SU-DHL-6 (cell line): Measurements from ENCODE around the gene METTL13.

ENCODE experiments used
- EZH2phosphoT487 ChIP-seq: fragments of 200-600 bp; sonication (generic), shearing (Covaris generic); conservative IDR thresholded peaks from 2 replicates; pipeline ENCODE4 v1.6.1; 2018; ENCODE audit warnings: mild to moderate bottlenecking, antibody characterized with exemption, low read length, moderate library complexity, mixed read lengths
- TF ChIP-seq, protein P1 (sequence below): fragments of 200-600 bp; sonication (generic); IDR thresholded peaks from one replicate; pipeline ENCODE4 v1.5.1; 2017; ENCODE audit warnings: antibody characterized with exemption, mild to moderate bottlenecking, low read length, moderate library complexity; ENCODE audit not compliant: insufficient read depth, poor library complexity, severe bottlenecking

DNA sequence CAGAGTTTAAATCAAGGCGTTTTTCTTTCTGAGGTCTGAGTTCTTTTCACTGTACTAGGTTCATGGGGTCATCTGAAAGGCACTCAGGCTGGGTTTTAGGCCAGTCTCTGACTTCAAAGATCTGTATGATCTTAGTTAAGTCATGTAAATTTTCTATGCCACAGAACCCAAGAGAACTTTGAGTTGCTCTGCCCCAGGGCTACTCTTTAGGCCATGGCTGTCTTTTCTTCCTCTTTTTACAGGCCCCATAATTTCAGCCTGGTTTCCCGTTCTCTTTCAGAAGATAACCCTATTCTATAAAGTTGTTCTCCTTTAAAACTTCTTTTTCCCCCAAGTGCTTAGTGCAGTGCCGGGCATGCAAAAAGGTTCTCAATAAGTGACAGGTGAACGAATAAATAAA is 26.1 kb downstream of the METTL13 start:
- no peak for TF ChIP-seq EZH2phosphoT487
- TF ChIP-seq, protein P1, sequence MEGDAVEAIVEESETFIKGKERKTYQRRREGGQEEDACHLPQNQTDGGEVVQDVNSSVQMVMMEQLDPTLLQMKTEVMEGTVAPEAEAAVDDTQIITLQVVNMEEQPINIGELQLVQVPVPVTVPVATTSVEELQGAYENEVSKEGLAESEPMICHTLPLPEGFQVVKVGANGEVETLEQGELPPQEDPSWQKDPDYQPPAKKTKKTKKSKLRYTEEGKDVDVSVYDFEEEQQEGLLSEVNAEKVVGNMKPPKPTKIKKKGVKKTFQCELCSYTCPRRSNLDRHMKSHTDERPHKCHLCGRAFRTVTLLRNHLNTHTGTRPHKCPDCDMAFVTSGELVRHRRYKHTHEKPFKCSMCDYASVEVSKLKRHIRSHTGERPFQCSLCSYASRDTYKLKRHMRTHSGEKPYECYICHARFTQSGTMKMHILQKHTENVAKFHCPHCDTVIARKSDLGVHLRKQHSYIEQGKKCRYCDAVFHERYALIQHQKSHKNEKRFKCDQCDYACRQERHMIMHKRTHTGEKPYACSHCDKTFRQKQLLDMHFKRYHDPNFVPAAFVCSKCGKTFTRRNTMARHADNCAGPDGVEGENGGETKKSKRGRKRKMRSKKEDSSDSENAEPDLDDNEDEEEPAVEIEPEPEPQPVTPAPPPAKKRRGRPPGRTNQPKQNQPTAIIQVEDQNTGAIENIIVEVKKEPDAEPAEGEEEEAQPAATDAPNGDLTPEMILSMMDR, result no peak
